Neural progenitor cell (in vitro differentiated cells): Measurements from ENCODE around the gene PRSS8. TPM values are rescaled to one million over a fixed set of nuclear protein-coding genes. Genes with fewer than 3 reads are reported as not detected.

Source experiments
- DNase-seq: peaks from one replicate; pipeline ENCODE4 v3.0.0-alpha.2; 2016; ENCODE audit warnings: low spot score
- H2AFZ ChIP-seq: fragments of 200-600 bp; sonication (generic); replicated peaks from 2 replicates; pipeline ENCODE4 v1.6.1; 2016; ENCODE audit warnings: antibody characterized with exemption
- H3F3A ChIP-seq: fragments of 200-600 bp; sonication (generic); 2 replicates; pipeline ENCODE4 v1.6.1; 2016; ENCODE audit warnings: antibody characterized with exemption, low read depth
- H3K27ac ChIP-seq: fragments of 200-600 bp; sonication (generic); 2 replicates; pipeline ENCODE4 v1.5.1; 2016; ENCODE audit warnings: mild to moderate bottlenecking
- H3K27me3 ChIP-seq: fragments of 200-600 bp; sonication (generic); 2 replicates; pipeline ENCODE4 v1.6.1; 2016; ENCODE audit warnings: mild to moderate bottlenecking, moderate library complexity
- H3K36me3 ChIP-seq: fragments of 200-600 bp; sonication (generic); 2 replicates; pipeline ENCODE4 v1.5.1; 2016
- H3K4me1 ChIP-seq: fragments of 200-600 bp; sonication (generic); 2 replicates; pipeline ENCODE4 v1.6.1; 2016; ENCODE audit warnings: mixed run types
- H3K4me2 ChIP-seq: fragments of 200-600 bp; sonication (generic); 2 replicates; pipeline ENCODE4 v1.6.1; 2016
- H3K4me3 ChIP-seq: fragments of 200-600 bp; sonication (generic); 2 replicates; pipeline ENCODE4 v1.5.1; 2016
- H3K79me2 ChIP-seq: fragments of 200-600 bp; sonication (generic); 2 replicates; pipeline ENCODE4 v1.6.1; 2016; ENCODE audit warnings: low read depth
- H3K9ac ChIP-seq: fragments of 200-600 bp; sonication (generic); 2 replicates; pipeline ENCODE4 v1.6.1; 2016
- H3K9me3 ChIP-seq: fragments of 200-600 bp; sonication (generic); 2 replicates; pipeline ENCODE4 v1.5.1; 2016; ENCODE audit warnings: low read depth
- H4K20me1 ChIP-seq: fragments of 200-600 bp; sonication (generic); 2 replicates; pipeline ENCODE4 v1.6.1; 2016; ENCODE audit warnings: low read depth
- H3K27ac Mint-ChIP-seq: 3 replicates; pipeline ENCODE4 v1.8.0; 2021; ENCODE audit warnings: mixed read lengths
- H3K27me3 Mint-ChIP-seq: 2 replicates; pipeline ENCODE4 v1.8.0; 2022; ENCODE audit warnings: low read depth, mild to moderate bottlenecking, inconsistent platforms, moderate library complexity, mixed read lengths; ENCODE audit not compliant: insufficient read depth
- H3K36me3 Mint-ChIP-seq: 3 replicates; pipeline ENCODE4 v1.8.0; 2021; ENCODE audit warnings: mixed read lengths
- H3K4me1 Mint-ChIP-seq: 3 replicates; pipeline ENCODE4 v1.8.0; 2021; ENCODE audit warnings: mixed read lengths
- H3K4me3 Mint-ChIP-seq: 3 replicates; pipeline ENCODE4 v1.8.0; 2021; ENCODE audit warnings: mild to moderate bottlenecking, moderate library complexity, mixed read lengths
- H3K9me3 Mint-ChIP-seq: 3 replicates; pipeline ENCODE4 v1.8.0; 2020; ENCODE audit warnings: mixed read lengths
- CTCF ChIP-seq: fragments of 200-600 bp; sonication (generic); IDR thresholded peaks from 2 replicates; pipeline ENCODE4 v1.5.1; 2017; ENCODE audit warnings: antibody characterized with exemption, mild to moderate bottlenecking
- EZH2 ChIP-seq: fragments of 200-600 bp; sonication (generic); IDR thresholded peaks from 2 replicates; pipeline ENCODE4 v1.6.1; 2017; ENCODE audit warnings: antibody characterized with exemption, mild to moderate bottlenecking, moderate library complexity
- EZH2phosphoT487 ChIP-seq: fragments of 200-600 bp; sonication (generic); IDR thresholded peaks from 2 replicates; pipeline ENCODE4 v1.6.1; 2017; ENCODE audit warnings: antibody characterized with exemption
- total RNA-seq: library from RNA; depleted of rRNA; stranded (reverse); fragments of >200 nt; gene quantifications from 2 replicates; pipeline ENCODE4 v1.2.3, GENCODE V29; 2015; ENCODE audit warnings: low replicate concordance

PRSS8 gene
- total RNA-seq, 1 donor from 2014 or later = 2.7 TPM

- no peaks in the 10 kb centered on the region for H4K20me1 ChIP-seq
- H3K9ac ChIP-seq = no peak overlapping the region
- DNase-seq = no peak
- TF ChIP-seq CTCF = no peak
- TF ChIP-seq EZH2 = no peak
- no peak for TF ChIP-seq EZH2phosphoT487
- peaks cover 4% of the 10 kb centered on the region for H3F3A ChIP-seq
- H3K9me3 ChIP-seq = no peaks in the 10 kb centered on the region
- H3K79me2 ChIP-seq = no peaks in the 10 kb centered on the region
- H3K4me2 ChIP-seq = no peak overlapping the region
- H3K27ac Mint-ChIP-seq = no peak overlapping the region
- H3K4me1 ChIP-seq = peaks cover 9% of the 10 kb centered on the region
- H3K9me3 Mint-ChIP-seq = no peaks in the 10 kb centered on the region
- no peak overlapping the region for H2AFZ ChIP-seq
- H3K4me3 Mint-ChIP-seq = no peak overlapping the region
- no peaks in the 10 kb centered on the region for H3K4me1 Mint-ChIP-seq
- no peaks in the 10 kb centered on the region for H3K36me3 ChIP-seq
- H3K4me3 ChIP-seq = no peak overlapping the region
- peaks cover 45% of the 10 kb centered on the region for H3K27me3 ChIP-seq
- peaks cover 1% of the 10 kb centered on the region for H3K36me3 Mint-ChIP-seq
- H3K27me3 Mint-ChIP-seq = peaks cover 10% of the 10 kb centered on the region
- no peak overlapping the region for H3K27ac ChIP-seq
Observed at GRCh38 chr16:31149332-31149731, 13.8 kb upstream of the PRSS8 start.

- no peak overlapping the region for H3K27ac ChIP-seq
- Mint-ChIP-seq H3K9me3 (no peaks in the 10 kb centered on the region), H3K27ac (no peak overlapping the region), H3K27me3 (peaks cover 13% of the 10 kb centered on the region), H3K36me3 (peaks cover 1% of the 10 kb centered on the region), H3K4me1 (peaks cover under 1% of the 10 kb centered on the region), H3K4me3 (peak overlapping the region; percentile 41)
- DNase-seq = no peak
- no peaks in the 10 kb centered on the region for H3K36me3 ChIP-seq
- peaks cover 9% of the 10 kb centered on the region for H3K4me1 ChIP-seq
- no peak overlapping the region for H2AFZ ChIP-seq
- no peak overlapping the region for H3K4me3 ChIP-seq
- H4K20me1 ChIP-seq = no peaks in the 10 kb centered on the region
- peaks cover 5% of the 10 kb centered on the region for H3F3A ChIP-seq
- TF ChIP-seq EZH2phosphoT487 (no peak), CTCF (no peak), EZH2 (no peak)
- H3K4me2 ChIP-seq = no peak overlapping the region
- H3K9ac ChIP-seq = no peak overlapping the region
- no peaks in the 10 kb centered on the region for H3K79me2 ChIP-seq
- no peaks in the 10 kb centered on the region for H3K9me3 ChIP-seq
- H3K27me3 ChIP-seq = peaks cover 45% of the 10 kb centered on the region
Observed at GRCh38 chr16:31148896-31149295, 13.4 kb upstream of the PRSS8 start.

GRCh38 chr16:31148281-31148728, 12.8 kb upstream of the PRSS8 start:
- Mint-ChIP-seq H3K4me1 (peaks cover 2% of the 10 kb centered on the region), H3K4me3 (no peak overlapping the region), H3K27me3 (peaks cover 14% of the 10 kb centered on the region), H3K36me3 (peaks cover 1% of the 10 kb centered on the region), H3K9me3 (no peaks in the 10 kb centered on the region), H3K27ac (no peak overlapping the region)
- Histone ChIP-seq H3K27me3 (peaks cover 49% of the 10 kb centered on the region), H4K20me1 (no peaks in the 10 kb centered on the region), H3F3A (peaks cover 9% of the 10 kb centered on the region), H3K27ac (no peak overlapping the region), H3K9ac (no peak overlapping the region), H3K4me3 (peak overlapping the region; percentile 36), H3K9me3 (no peaks in the 10 kb centered on the region), H2AFZ (peak overlapping the region; percentile 61), H3K36me3 (no peaks in the 10 kb centered on the region), H3K4me1 (peaks cover 9% of the 10 kb centered on the region), H3K4me2 (peak overlapping the region; percentile 72), H3K79me2 (no peaks in the 10 kb centered on the region)
- DNase-seq = peak; percentile 34
- TF ChIP-seq EZH2 (no peak), EZH2phosphoT487 (peak; percentile 27)

- Histone ChIP-seq H4K20me1 (no peaks in the 10 kb centered on the region), H3K4me3 (no peak overlapping the region), H3K36me3 (no peaks in the 10 kb centered on the region), H3K9me3 (no peaks in the 10 kb centered on the region), H2AFZ (no peak overlapping the region), H3K27me3 (peaks cover 56% of the 10 kb centered on the region), H3K27ac (no peak overlapping the region), H3K79me2 (no peaks in the 10 kb centered on the region), H3F3A (peaks cover 9% of the 10 kb centered on the region), H3K4me2 (no peak overlapping the region), H3K9ac (no peak overlapping the region), H3K4me1 (peaks cover 9% of the 10 kb centered on the region)
- peaks cover 14% of the 10 kb centered on the region for H3K27me3 Mint-ChIP-seq
- no peaks in the 10 kb centered on the region for H3K9me3 Mint-ChIP-seq
- no peak overlapping the region for H3K27ac Mint-ChIP-seq
- DNase-seq = no peak
- H3K4me1 Mint-ChIP-seq = peaks cover 2% of the 10 kb centered on the region
- H3K4me3 Mint-ChIP-seq = no peak overlapping the region
- peaks cover 1% of the 10 kb centered on the region for H3K36me3 Mint-ChIP-seq
- TF ChIP-seq EZH2phosphoT487 (no peak), CTCF (no peak), EZH2 (no peak)
Observed at GRCh38 chr16:31147574-31147973, 12.0 kb upstream of the PRSS8 start.
